Activated CD4-positive, alpha-beta memory T cell treated with anti-CD3 and anti-CD28 coated beads for 36 hours (primary cell): ENCODE data around the gene ARIH2. TPM values are rescaled to one million over a fixed set of nuclear protein-coding genes. Genes with fewer than 3 reads are reported as not detected.
A peak's percentile ranks its signal among the peaks of the same experiment; 100 is the strongest.

ENCODE experiments used
- CTCF ChIA-PET: fragments of 350-600 bp; sonication (Branson Sonifier 250); formaldehyde crosslinking; loops from one replicate; lab custom pipeline; 2021; ENCODE audit warnings: antibody characterized with exemption, inconsistent platforms; lab: Charles Lee
- POLR2A ChIA-PET: fragments of 350-600 bp; sonication (Branson Sonifier 250); formaldehyde crosslinking; loops from one replicate; lab custom pipeline; 2021; ENCODE audit warnings: antibody characterized with exemption; lab: Charles Lee
- DNase-seq: peaks from one replicate; pipeline ENCODE4 v3.0.0-alpha.2; 2020
- H3K27ac Mint-ChIP-seq: one replicate; pipeline ENCODE4 v1.8.0; 2021; ENCODE audit warnings: mixed read lengths
- H3K27me3 Mint-ChIP-seq: one replicate; pipeline ENCODE4 v1.8.0; 2021; ENCODE audit warnings: mixed read lengths
- H3K36me3 Mint-ChIP-seq: one replicate; pipeline ENCODE4 v1.8.0; 2021; ENCODE audit warnings: mixed read lengths
- H3K4me1 Mint-ChIP-seq: one replicate; pipeline ENCODE4 v1.8.0; 2021; ENCODE audit warnings: low read depth, mixed read lengths
- H3K4me3 Mint-ChIP-seq: one replicate; pipeline ENCODE4 v1.8.0; 2021; ENCODE audit warnings: mild to moderate bottlenecking, mixed read lengths
- H3K9me3 Mint-ChIP-seq: one replicate; pipeline ENCODE4 v1.8.0; 2021; ENCODE audit warnings: mixed read lengths
- intact Hi-C: fragments of 100-400 bp; cut with micrococcal nuclease; formaldehyde crosslinking; loops from one replicate; pipeline ENCODE4 v1.15.1; 2023
- total RNA-seq, 2 experiments: library from RNA; stranded (reverse); gene quantifications; one replicate each; pipeline ENCODE4 v1.2.3, GENCODE V29; 2021

ARIH2 gene
- total RNA-seq, 2 experiments from 2014 or later = 109 to 130 TPM

DNA sequence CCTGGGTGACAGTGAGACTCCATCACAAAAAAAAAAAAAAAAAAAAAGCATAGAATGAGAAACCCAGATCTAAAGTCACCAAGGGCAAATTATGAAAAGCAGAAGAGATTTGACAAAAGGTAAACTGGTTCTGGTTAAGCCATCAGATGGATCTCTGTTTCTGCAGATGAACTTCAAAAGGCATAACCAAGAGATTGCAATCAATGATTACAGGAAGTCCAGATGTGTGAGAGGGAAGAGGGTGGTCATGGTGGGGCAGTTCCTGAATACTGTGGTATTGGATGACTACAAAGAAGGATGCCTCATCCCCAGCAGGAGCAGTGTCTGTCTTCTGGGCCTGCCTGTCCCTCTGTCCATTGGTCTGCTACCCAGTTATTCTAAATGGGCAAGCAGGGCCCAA lies 75.2 kb downstream of the ARIH2 start:
- Mint-ChIP-seq H3K9me3 (no peaks in the 10 kb centered on the region), H3K27ac (peak overlapping the region; percentile 45), H3K36me3 (peaks cover 9% of the 10 kb centered on the region), H3K27me3 (no peaks in the 10 kb centered on the region), H3K4me1 (peaks cover 28% of the 10 kb centered on the region), H3K4me3 (no peak overlapping the region)
- intact Hi-C loops = no loop called here
- POLR2A ChIA-PET = no interaction called here
- DNase-seq = no peak
- CTCF ChIA-PET = no interaction called here

GRCh38 chr3:48996640-48997039 lies 78.0 kb downstream of the ARIH2 start:
- Mint-ChIP-seq H3K27me3 (no peaks in the 10 kb centered on the region), H3K4me1 (peaks cover 13% of the 10 kb centered on the region), H3K4me3 (no peak overlapping the region), H3K27ac (no peak overlapping the region), H3K9me3 (no peaks in the 10 kb centered on the region), H3K36me3 (peaks cover 4% of the 10 kb centered on the region)
- ChIA-PET POLR2A (no interaction called here), CTCF (interaction anchor here (0.7 to 1.4 kb wide), 4 partner anchors 9 to 25 kb away, joined by 3 to 7 read pairs (median 4); partner anchors contain the start of genes NDUFAF3 and WDR6)
- DNase-seq = no peak
- intact Hi-C loops = no loop called here

GRCh38 chr3:48997102-48997635 lies 78.5 kb downstream of the ARIH2 start:
- Mint-ChIP-seq H3K27me3 (no peaks in the 10 kb centered on the region), H3K36me3 (peaks cover 2% of the 10 kb centered on the region), H3K9me3 (no peaks in the 10 kb centered on the region), H3K27ac (no peak overlapping the region), H3K4me3 (no peak overlapping the region), H3K4me1 (peaks cover 8% of the 10 kb centered on the region)
- no peak for DNase-seq
- POLR2A ChIA-PET = no interaction called here
- intact Hi-C loops = no loop called here
- CTCF ChIA-PET = interaction anchor here (0.7 to 1.4 kb wide), 3 partner anchors 9 to 25 kb away, joined by 3 read pairs; partner anchors contain the start of genes NDUFAF3 and WDR6

DNA sequence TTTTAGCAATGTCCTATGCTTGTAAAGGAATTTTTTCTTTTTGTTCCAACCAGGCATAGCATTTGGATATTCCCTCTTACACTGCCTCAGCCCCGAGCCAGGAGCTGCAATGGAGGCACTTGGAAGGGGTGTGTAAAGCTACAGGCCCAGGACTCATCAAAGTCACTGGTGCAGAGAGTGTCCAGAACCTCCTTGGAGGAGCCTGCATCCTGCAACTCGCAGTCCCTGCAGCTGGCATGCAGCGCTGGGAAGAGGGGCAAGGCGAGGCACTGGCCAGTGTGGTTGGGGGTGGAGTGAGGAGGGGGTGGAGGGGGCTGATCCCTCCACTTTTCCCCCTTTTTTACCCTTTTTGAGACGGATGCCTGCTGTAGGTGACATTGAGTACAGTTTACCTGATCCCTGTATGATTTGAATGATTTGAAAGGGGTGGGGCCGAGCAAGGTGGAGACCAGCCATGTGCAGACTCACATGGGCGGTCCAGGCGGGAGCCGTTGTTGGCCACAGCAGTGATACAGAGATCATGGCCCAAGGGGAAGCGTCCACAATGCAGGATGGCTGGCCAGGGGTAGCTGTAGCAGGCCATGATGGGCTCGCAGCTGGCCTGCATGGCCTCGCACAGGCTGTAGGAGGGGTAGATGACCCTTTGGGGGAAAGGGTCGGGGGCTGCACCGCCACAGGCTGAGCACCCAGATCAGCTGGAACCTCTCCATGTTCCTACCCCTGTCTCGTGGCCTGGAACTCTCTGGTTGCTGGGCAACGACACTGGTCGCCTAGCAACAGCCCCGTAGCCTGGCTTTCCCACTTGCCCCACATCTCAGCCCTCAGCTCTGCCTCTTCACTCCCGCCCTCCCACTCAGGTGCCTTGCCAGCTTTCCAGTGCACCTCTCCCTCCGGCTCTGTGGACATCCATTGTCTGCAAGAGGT lies 79.3 kb downstream of the ARIH2 start:
- Mint-ChIP-seq H3K9me3 (no peaks in the 10 kb centered on the region), H3K4me1 (peaks cover 8% of the 10 kb centered on the region), H3K27me3 (no peaks in the 10 kb centered on the region), H3K36me3 (peaks cover 2% of the 10 kb centered on the region), H3K4me3 (no peak overlapping the region), H3K27ac (no peak overlapping the region)
- CTCF ChIA-PET = interaction anchor here (1.0 kb wide), 1 partner anchor 10 kb away, joined by 3 read pairs; no protein-coding TSS in a partner anchor
- intact Hi-C loops = no loop called here
- POLR2A ChIA-PET = no interaction called here
- DNase-seq = no peak

DNA sequence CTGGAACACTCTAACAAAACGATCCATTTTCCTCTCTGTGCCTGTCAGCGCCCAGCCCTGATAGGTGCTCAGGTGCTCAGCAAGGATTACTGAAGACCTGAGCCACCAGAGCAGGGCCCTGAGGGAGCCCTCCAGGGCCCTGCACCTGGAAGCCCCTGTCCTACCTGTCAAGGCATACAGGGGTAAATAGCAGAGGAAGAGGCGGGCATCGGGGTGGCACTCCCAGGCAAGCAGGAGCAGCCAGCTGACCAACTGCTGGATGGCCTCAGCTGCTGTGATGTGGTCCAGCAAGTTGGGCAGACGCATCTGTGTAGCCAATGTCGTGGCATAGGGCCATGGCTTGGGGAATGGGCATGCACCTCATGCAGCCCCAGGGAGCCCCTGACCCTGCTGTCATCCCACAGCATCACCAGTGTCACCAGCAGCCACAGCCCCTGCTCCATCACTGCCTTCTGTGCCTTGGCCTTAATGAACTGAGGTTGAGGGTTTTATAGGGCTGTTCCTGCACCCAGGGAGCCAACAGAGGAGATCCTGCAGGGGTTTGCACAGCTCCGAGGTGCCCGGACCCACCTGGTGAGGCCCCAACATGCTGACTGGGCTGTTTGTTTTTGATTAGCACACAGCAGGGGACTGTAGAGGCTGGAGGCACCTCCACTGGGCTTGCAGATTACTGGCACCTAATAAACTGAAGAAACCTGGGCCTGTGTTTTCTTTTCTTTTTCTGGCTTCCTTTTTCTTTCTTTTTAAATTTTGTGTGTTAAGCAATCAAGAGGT lies 80.6 kb downstream of the ARIH2 start:
- no peak overlapping the region for H3K27ac Mint-ChIP-seq
- ChIA-PET POLR2A (no interaction called here), CTCF (interaction anchor here (1.6 kb wide), 1 partner anchor 11 kb away, joined by 3 read pairs; no protein-coding TSS in a partner anchor)
- H3K4me1 Mint-ChIP-seq = peaks cover 3% of the 10 kb centered on the region
- intact Hi-C loops = no loop called here
- H3K36me3 Mint-ChIP-seq = peaks cover 2% of the 10 kb centered on the region
- DNase-seq = no peak
- no peak overlapping the region for H3K4me3 Mint-ChIP-seq
- no peaks in the 10 kb centered on the region for H3K9me3 Mint-ChIP-seq
- no peaks in the 10 kb centered on the region for H3K27me3 Mint-ChIP-seq

DNA sequence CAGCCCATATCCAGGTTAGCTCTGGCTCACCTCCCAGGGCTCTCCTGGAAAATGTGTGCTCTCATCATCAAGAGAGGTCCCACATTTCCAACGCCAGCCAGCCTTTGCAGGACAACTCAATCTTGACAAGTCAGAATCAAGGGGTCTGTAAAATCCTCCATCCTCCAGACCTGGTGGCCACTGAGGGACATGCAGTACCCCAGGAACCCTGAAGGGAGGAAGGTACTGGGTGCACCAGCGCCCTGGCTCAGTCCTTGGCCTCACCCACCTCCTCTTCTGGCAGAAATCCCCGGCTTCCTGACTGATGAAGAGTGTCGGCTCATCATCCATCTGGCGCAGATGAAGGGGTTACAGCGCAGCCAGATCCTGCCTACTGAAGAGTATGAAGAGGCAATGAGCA lies 82.5 kb downstream of the ARIH2 start:
- H3K27ac Mint-ChIP-seq = no peak overlapping the region
- DNase-seq = no peak
- H3K27me3 Mint-ChIP-seq = no peaks in the 10 kb centered on the region
- H3K4me1 Mint-ChIP-seq = no peaks in the 10 kb centered on the region
- no peaks in the 10 kb centered on the region for H3K9me3 Mint-ChIP-seq
- no peaks in the 10 kb centered on the region for H3K36me3 Mint-ChIP-seq
- no peak overlapping the region for H3K4me3 Mint-ChIP-seq
- intact Hi-C loops = no loop called here
- ChIA-PET CTCF (interaction anchor here (0.7 to 1.6 kb wide), 2 partner anchors 12 to 13 kb away, joined by 3 read pairs; no protein-coding TSS in a partner anchor), POLR2A (no interaction called here)

- Mint-ChIP-seq H3K9me3 (no peaks in the 10 kb centered on the region), H3K27me3 (no peaks in the 10 kb centered on the region), H3K36me3 (peaks cover 13% of the 10 kb centered on the region), H3K4me3 (no peak overlapping the region), H3K27ac (no peak overlapping the region), H3K4me1 (peaks cover 21% of the 10 kb centered on the region)
- intact Hi-C loops = loop anchor here (5.0 kb wide), 1 partner anchor 87 kb away; the partner anchor contains the start of gene ARIH2
- POLR2A ChIA-PET = no interaction called here
- CTCF ChIA-PET = interaction anchor here (0.6 kb wide), 1 partner anchor 81 kb away, joined by 3 read pairs; no protein-coding TSS in a partner anchor
- no peak for DNase-seq
Measured at GRCh38 chr3:49004352-49005302, 86.0 kb downstream of the ARIH2 start.

GRCh38 chr3:49005303-49005680 lies 86.7 kb downstream of the ARIH2 start:
- POLR2A ChIA-PET = no interaction called here

DNA sequence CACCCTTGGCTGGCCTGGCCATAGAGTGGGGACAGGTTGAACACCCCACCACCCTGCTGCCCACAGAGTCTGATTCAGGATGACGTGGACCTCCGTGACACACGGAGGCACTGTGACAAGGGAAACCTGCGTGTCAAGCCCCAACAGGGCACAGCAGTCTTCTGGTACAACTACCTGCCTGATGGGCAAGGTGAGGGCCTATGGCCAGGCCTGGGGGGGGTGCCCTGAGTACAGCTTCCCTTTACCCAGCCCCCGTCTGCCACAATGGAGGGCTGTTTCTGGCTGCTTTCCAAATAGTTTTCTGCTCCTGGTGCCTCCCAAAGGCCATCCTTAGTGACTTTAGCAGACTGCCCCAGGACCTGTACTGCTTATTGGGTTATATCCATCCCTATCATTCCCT lies 87.4 kb downstream of the ARIH2 start:
- Mint-ChIP-seq H3K27me3 (no peaks in the 10 kb centered on the region), H3K36me3 (peaks cover 13% of the 10 kb centered on the region), H3K9me3 (no peaks in the 10 kb centered on the region), H3K4me1 (peaks cover 21% of the 10 kb centered on the region), H3K4me3 (peak overlapping the region; percentile 95), H3K27ac (no peak overlapping the region)
- DNase-seq = no peak
- POLR2A ChIA-PET = interaction anchor here (2.4 to 7.8 kb wide), 3 partner anchors 14 to 23 kb away, joined by 20 to 135 read pairs (median 46); partner anchors contain the start of genes DALRD3, IMPDH2, NDUFAF3 and P4HTM
- intact Hi-C loops = loop anchor here (2.0 to 5.0 kb wide), 2 partner anchors 89 to 449 kb away; partner anchors contain the start of genes ARIH2 and PFKFB4
- CTCF ChIA-PET = interaction anchor here (0.7 to 4.7 kb wide), 4 partner anchors 15 to 19 kb away, joined by 3 to 65 read pairs (median 23); partner anchors contain the start of gene NDUFAF3

More at GRCh38 chr3:49005303-49005680, 86.7 kb downstream of the ARIH2 start:
- H3K36me3 Mint-ChIP-seq = peaks cover 13% of the 10 kb centered on the region
- CTCF ChIA-PET = interaction anchor here (0.6 to 4.3 kb wide), 3 partner anchors 14 to 82 kb away, joined by 3 to 65 read pairs (median 3); partner anchors contain the start of gene NDUFAF3
- H3K27me3 Mint-ChIP-seq = no peaks in the 10 kb centered on the region
- no peak overlapping the region for H3K27ac Mint-ChIP-seq
- no peak for DNase-seq
- intact Hi-C loops = loop anchor here (5.0 kb wide), 1 partner anchor 88 kb away; the partner anchor contains the start of gene ARIH2
- H3K4me3 Mint-ChIP-seq = no peak overlapping the region
- no peaks in the 10 kb centered on the region for H3K9me3 Mint-ChIP-seq
- peaks cover 21% of the 10 kb centered on the region for H3K4me1 Mint-ChIP-seq

GRCh38 chr3:49006408-49007067 lies 87.9 kb downstream of the ARIH2 start:
- peaks cover 15% of the 10 kb centered on the region for H3K36me3 Mint-ChIP-seq
- peak; percentile 28 for DNase-seq
- no peaks in the 10 kb centered on the region for H3K27me3 Mint-ChIP-seq
- peak overlapping the region; percentile 95 for H3K4me3 Mint-ChIP-seq
- H3K4me1 Mint-ChIP-seq = peaks cover 21% of the 10 kb centered on the region
- peak overlapping the region; percentile 98 for H3K27ac Mint-ChIP-seq
- H3K9me3 Mint-ChIP-seq = no peaks in the 10 kb centered on the region
- intact Hi-C loops = loop anchor here (1.0 to 5.0 kb wide), 5 partner anchors 15 to 450 kb away; partner anchors contain the start of genes ARIH2 and PFKFB4
- POLR2A ChIA-PET = interaction anchor here (0.6 to 7.8 kb wide), 10 partner anchors 11 to 342 kb away, joined by 3 to 135 read pairs (median 10); partner anchors contain the start of genes ARIH2, DALRD3, IMPDH2 and NDUFAF3
- CTCF ChIA-PET = interaction anchor here (0.6 to 4.7 kb wide), 17 partner anchors 10 to 1144 kb away, joined by 3 to 65 read pairs (median 4); partner anchors contain the start of genes DALRD3, NDUFAF3, P4HTM and QRICH1
